Measurements from ENCODE around the gene LCE1F. TPM values are rescaled to one million over a fixed set of nuclear protein-coding genes. Genes with fewer than 3 reads are reported as not detected.

Gene LCE1F, protein sequence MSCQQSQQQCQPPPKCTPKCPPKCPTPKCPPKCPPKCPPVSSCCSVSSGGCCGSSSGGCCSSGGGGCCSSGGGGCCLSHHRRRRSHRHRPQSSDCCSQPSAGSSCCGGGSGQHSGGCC
- total RNA-seq: not detected

DNA sequence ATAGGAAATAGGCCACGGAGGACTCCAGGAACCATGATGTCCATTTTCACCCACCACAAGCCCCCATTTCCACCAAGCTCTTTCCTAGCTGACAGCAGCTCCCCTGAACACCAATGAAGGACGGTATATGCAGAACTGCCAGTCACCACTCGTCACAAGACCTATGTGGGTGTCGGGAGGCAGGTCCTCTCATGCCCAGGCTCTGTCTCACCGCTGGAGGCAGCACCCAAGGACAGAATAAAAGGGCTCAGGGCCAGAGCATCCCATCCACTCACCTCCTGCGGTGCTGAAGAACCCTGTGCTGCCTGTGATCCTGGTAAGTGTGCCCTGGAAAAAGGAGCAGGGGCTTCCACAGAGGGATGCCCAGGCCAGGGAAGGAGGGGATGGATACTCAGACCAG lies at the start of gene LCE1F:
Gene LCE1F (plus strand): TSS at position 266 of the 400 bp plus-strand sequence. CDS start 1,232 bp downstream, outside the sequence.
- Histone ChIP-seq H3K4me3 (no peak within 1 kb of the TSS), H3K27me3 (no peaks in the 10 kb centered on the region), H3K36me3 (replicated peaks in 1 of 2; ENCODE audit: insufficient read depth in 1 of 2, low read depth in 2 of 2) (no peaks in the 10 kb centered on the region), H3K4me1 (no peaks in the 10 kb centered on the region), H3K27ac (no peak within 1 kb of the TSS), H3K9me3 (no peaks in the 10 kb centered on the region)
- intact Hi-C loops (cut with DNase I): no loop called here
- WGBS, 2 donors: 60 to 72% methylated on average over 4 to 6 of the region's 6 CpGs
- ATAC-seq: no peak
- DNase-seq: no peak
- TF ChIP-seq POLR2A (IDR thresholded peaks at IDR 0.05): no peak
- TF ChIP-seq, protein P1, sequence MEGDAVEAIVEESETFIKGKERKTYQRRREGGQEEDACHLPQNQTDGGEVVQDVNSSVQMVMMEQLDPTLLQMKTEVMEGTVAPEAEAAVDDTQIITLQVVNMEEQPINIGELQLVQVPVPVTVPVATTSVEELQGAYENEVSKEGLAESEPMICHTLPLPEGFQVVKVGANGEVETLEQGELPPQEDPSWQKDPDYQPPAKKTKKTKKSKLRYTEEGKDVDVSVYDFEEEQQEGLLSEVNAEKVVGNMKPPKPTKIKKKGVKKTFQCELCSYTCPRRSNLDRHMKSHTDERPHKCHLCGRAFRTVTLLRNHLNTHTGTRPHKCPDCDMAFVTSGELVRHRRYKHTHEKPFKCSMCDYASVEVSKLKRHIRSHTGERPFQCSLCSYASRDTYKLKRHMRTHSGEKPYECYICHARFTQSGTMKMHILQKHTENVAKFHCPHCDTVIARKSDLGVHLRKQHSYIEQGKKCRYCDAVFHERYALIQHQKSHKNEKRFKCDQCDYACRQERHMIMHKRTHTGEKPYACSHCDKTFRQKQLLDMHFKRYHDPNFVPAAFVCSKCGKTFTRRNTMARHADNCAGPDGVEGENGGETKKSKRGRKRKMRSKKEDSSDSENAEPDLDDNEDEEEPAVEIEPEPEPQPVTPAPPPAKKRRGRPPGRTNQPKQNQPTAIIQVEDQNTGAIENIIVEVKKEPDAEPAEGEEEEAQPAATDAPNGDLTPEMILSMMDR (IDR thresholded peaks at IDR 0.05): no peak

DNA sequence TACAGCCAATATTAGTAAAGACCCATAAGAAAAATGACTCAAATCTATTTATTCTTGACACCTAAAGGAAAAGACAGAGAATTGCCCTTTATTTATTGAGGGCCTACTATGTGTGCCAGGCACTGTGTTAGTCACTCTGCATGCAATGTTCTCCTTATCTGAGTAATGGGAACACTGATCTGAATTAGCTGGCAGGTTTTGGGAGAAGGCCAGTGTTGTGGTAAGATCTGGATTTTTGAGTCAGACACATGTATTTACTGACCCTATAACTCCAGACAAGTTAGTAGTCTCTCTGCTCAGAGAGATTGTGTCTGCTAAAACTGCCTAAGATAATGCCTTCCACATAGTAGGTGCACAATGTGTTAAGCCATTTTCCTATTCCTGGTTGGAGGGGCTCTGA lies 49.7 kb upstream of the LCE1F start:
- Histone ChIP-seq H3K4me1 (no peaks in the 10 kb centered on the region), H3K27ac (no peak overlapping the region), H3K36me3 (replicated peaks in 1 of 2; ENCODE audit: insufficient read depth in 1 of 2, low read depth in 2 of 2) (no peaks in the 10 kb centered on the region), H3K27me3 (no peaks in the 10 kb centered on the region), H3K4me3 (no peak overlapping the region), H3K9me3 (no peaks in the 10 kb centered on the region)
- intact Hi-C loops (cut with DNase I): no loop called here
- ATAC-seq (no peak), DNase-seq (no peak)
- no peak for TF ChIP-seq POLR2A (IDR thresholded peaks at IDR 0.05)
- TF ChIP-seq, protein P1 (IDR thresholded peaks at IDR 0.05): no peak

DNA sequence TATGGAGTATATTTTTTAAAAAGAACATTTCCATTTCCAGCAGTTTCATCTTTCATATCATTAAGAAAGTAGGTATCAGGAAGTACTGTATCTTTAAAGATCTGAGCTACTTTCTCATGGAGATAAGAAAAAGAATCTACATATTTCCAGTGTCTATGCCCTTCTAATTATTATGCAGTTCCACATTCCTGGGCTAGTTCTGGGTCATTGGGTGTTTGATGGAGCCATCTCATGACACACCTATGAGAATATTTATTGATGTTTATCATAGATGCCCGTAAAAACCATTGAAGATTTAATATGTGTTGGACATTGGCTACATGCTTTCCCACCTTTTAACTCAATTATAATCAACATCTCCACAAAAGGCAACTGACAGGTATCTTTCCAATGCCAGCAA lies 46.0 kb upstream of the LCE1F start:
- Histone ChIP-seq H3K27me3 (no peaks in the 10 kb centered on the region), H3K36me3 (replicated peaks in 1 of 2; ENCODE audit: insufficient read depth in 1 of 2, low read depth in 2 of 2) (no peaks in the 10 kb centered on the region), H3K9me3 (no peaks in the 10 kb centered on the region), H3K27ac (no peak overlapping the region), H3K4me1 (no peaks in the 10 kb centered on the region), H3K4me3 (no peak overlapping the region)
- TF ChIP-seq POLR2A (IDR thresholded peaks at IDR 0.05): no peak
- TF ChIP-seq, protein P1 (IDR thresholded peaks at IDR 0.05): no peak
- no peak for DNase-seq
- no peak for ATAC-seq
- 63 to 65% methylated on average over 1 of the region's 1 CpG for WGBS, 2 donors
- intact Hi-C loops (cut with DNase I): no loop called here

DNA sequence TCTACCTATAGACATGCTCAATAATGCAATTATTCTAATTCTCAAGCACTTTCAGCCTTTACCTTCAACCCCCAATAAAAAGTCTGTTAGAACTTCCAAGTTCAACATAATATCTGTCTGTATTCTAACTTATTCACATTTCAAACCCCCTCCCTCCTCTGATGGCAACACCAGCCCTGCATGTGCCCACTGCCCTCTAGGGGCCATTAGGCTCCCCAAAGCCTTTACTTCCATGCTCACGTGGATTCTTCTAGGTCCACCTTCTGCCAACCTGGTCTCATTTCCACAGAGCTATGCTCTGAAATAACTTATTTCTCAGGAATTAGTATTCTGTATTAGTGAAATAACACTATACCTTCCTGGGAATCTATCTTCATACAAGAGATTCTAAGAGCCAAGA lies 39.3 kb upstream of the LCE1F start:
- Histone ChIP-seq H3K27ac (no peak overlapping the region), H3K9me3 (no peaks in the 10 kb centered on the region), H3K4me1 (no peaks in the 10 kb centered on the region), H3K4me3 (no peak overlapping the region), H3K36me3 (replicated peaks in 1 of 2; ENCODE audit: insufficient read depth in 1 of 2, low read depth in 2 of 2) (no peaks in the 10 kb centered on the region), H3K27me3 (no peaks in the 10 kb centered on the region)
- TF ChIP-seq, protein P1 (IDR thresholded peaks at IDR 0.05): no peak
- TF ChIP-seq POLR2A (IDR thresholded peaks at IDR 0.05): no peak
- intact Hi-C loops (cut with DNase I): no loop called here
- ATAC-seq: no peak
- WGBS, 2 donors: 10 to 21% methylated on average over 1 of the region's 1 CpG
- no peak for DNase-seq

DNA sequence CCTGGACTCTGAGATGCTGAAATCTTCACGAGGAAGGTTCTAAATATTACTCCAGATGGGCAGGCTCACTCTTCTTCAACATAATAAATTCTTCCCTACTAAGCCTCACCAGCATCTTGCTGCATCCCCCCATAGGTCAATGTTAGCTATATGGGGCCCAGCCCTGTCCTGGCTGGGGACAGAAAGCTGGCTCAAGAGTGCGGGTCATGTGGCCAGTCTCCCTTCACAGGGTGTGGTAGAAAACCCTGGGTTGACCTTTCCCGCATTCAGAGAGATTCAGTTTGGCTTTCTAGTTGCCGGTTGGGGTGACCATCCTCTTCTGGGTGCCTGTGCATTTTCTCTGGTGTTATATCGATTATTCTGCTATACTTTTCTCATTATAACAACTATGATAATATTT lies 36.9 kb upstream of the LCE1F start:
- no peak overlapping the region for H3K4me3 ChIP-seq
- no peak for DNase-seq
- H3K36me3 ChIP-seq (replicated peaks in 1 of 2; ENCODE audit: insufficient read depth in 1 of 2, low read depth in 2 of 2): no peaks in the 10 kb centered on the region
- ATAC-seq: no peak
- no peak for TF ChIP-seq POLR2A (IDR thresholded peaks at IDR 0.05)
- TF ChIP-seq, protein P1 (IDR thresholded peaks at IDR 0.05): no peak
- no peaks in the 10 kb centered on the region for H3K27me3 ChIP-seq
- H3K9me3 ChIP-seq: no peaks in the 10 kb centered on the region
- H3K4me1 ChIP-seq: no peaks in the 10 kb centered on the region
- intact Hi-C loops (cut with DNase I): no loop called here
- no peak overlapping the region for H3K27ac ChIP-seq
- 57 to 58% methylated on average over 5 of the region's 5 CpGs for WGBS, 2 donors
